GM12872 (cell line): Measurements from ENCODE around the gene TYMP.

Experiments used
- CTCF ChIP-seq: IDR thresholded peaks from 3 replicates; pipeline ENCODE4 v1.5.1; 2011; ENCODE audit warnings: low read depth, mild to moderate bottlenecking, low read length, moderate library complexity; ENCODE audit not compliant: insufficient read depth

Gene TYMP, protein sequence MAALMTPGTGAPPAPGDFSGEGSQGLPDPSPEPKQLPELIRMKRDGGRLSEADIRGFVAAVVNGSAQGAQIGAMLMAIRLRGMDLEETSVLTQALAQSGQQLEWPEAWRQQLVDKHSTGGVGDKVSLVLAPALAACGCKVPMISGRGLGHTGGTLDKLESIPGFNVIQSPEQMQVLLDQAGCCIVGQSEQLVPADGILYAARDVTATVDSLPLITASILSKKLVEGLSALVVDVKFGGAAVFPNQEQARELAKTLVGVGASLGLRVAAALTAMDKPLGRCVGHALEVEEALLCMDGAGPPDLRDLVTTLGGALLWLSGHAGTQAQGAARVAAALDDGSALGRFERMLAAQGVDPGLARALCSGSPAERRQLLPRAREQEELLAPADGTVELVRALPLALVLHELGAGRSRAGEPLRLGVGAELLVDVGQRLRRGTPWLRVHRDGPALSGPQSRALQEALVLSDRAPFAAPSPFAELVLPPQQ

GRCh38 chr22:50529897-50530579 is at the start of gene TYMP:
TYMP (minus strand) TSS chr22:50530012; CDS start chr22:50529709, 303 bp downstream.
- TF ChIP-seq CTCF: no peak

DNA sequence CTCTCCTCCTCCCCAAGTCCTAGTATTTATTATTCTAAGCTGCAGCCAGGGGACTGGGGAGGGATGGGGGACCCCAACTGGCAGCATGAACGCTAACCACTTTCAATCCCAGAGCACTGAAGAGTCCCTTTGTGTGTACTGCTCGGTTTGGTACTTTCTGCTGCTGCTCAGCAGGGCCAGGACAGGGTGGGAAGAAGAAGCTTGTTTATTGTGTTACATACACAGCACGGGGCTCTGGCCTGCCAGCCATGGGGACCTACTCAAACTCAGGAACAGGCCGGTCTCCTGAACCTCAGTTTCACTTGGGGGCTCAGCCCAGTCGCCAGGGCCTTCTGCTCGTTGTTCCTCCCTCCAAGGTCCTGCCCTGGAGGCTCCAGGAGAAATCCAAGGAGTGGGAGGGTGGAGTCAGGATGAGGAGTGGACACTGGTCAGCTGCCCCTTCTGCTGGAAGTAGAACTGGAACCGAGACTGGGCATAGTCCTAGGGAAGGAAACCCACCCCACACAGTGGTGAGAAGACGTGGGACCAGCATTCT is 49.0 kb upstream of the TYMP start:
- no peak for TF ChIP-seq CTCF

- no peak for TF ChIP-seq CTCF
Measured at GRCh38 chr22:50577987-50578775, 48.4 kb upstream of the TYMP start, which contains the start of gene CPT1B. CPT1B (minus strand) TSS chr22:50578427; CDS start chr22:50577915, 512 bp downstream.

- TF ChIP-seq CTCF: no peak
Measured at GRCh38 chr22:50577697-50577986, 47.8 kb upstream of the TYMP start.

DNA sequence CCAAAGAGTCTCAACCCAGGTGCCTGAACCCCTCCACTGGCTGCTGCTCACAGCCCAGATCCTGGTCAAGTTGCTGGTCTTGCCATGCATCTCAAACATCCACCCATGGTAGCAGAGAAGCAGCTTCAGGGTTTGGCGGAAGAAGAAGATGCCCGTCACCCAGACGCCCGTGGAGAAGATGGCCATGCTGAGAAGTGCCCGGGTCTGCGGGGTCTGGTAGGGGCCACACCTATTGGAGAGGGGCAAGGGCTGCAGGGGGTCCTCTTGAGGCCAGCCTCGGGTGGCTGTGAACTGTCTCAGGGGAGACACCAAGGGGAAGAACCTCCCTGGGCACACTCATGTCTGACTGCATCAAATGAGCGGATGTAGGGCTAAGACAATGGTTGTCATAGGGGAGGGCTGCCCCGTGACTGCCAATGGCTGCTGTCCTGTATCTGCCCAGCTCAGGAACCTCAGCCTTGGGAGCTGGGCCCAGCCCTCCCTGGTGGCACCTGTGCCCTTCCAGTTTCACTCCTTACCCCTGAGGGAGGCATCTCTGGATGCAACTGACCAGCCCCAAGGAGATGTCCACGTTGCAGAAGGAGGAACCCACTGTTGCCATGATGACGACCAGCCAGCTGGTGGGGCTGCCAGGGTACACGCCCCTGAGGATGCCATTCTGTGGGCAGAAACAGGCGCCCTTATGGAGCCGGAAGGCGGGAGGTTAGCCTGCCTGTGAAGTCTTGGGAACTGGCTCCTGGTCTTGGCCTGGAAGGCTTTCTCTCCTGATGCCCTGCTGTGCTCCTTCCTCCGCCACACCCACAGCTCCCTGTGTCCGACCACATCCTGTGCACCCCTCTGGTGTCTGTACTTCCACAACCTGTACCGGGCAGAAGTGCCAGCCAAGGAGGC is 47.2 kb upstream of the TYMP start:
- TF ChIP-seq CTCF: no peak

GRCh38 chr22:50576070-50576469 is 46.3 kb upstream of the TYMP start:
- TF ChIP-seq CTCF: no peak
